Measurements from ENCODE around the gene LAG3.

Gene LAG3

GRCh38 chr12:6820166-6820565, 47.8 kb downstream of the LAG3 start:
- no peak overlapping the region for H3K4me3 ChIP-seq (ENCODE audit: low read depth, low read length)
- no peak for TF ChIP-seq CTCF (IDR thresholded peaks at IDR 0.05; ENCODE audit: low read depth, low read length)
- in situ Hi-C loops (cut with HindIII; ENCODE audit: low sequenced_read_pairs): no loop called here
- no peak for DNase-seq (ENCODE audit: low read depth, low spot score)

- H3K4me3 ChIP-seq (ENCODE audit: low read depth, low read length): peak within 1 kb of the TSS; percentile 52
- no peak for TF ChIP-seq CTCF (IDR thresholded peaks at IDR 0.05; ENCODE audit: low read depth, low read length)
- in situ Hi-C loops (cut with HindIII; ENCODE audit: low sequenced_read_pairs): no loop called here
- peak; percentile 60 for DNase-seq (ENCODE audit: low read depth, low spot score)
Measured at GRCh38 chr12:6821591-6822425, 49.5 kb downstream of the LAG3 start, which contains the start of gene GPR162. Gene GPR162 (plus strand): TSS chr12:6821821. CDS start chr12:6823899, 2,078 bp downstream.

DNA sequence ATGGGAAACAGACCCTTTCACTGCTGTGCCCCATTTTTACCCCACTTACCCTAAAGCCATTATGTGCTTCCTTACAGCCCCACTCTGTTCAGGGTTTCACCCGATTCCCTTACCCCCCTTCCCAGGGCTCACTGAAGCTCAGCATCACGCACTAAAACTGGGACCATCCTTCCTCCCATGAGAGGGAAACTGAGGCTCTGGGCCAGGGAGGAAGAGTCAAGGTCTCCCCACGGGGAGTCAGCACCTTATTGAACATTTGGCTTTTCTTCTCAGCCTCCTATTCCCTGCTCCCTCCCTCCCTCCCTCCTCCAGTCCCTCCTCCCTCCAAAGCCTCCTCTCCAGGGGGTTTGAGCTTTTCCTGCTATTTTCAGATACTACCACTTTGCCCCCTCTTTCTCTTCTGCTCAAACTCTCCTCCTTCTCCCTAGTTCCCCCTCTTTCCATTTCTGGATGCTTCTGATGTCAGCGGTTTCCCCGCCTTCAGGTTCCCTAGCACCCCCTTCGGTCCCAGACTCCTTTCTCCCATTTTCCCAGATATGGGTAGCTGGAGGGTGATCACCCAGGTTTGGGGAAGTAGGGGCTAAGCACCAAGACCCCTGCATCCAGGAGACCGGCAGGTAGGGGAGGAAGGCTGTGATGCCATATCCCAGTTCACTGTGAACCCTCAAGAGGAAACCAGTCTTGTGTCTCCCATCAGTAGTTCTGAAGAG, 50.3 kb downstream of the LAG3 start:
- no peak for DNase-seq (ENCODE audit: low read depth, low spot score)
- in situ Hi-C loops (cut with HindIII; ENCODE audit: low sequenced_read_pairs): no loop called here
- no peak for TF ChIP-seq CTCF (IDR thresholded peaks at IDR 0.05; ENCODE audit: low read depth, low read length)
- peak overlapping the region; percentile 52 for H3K4me3 ChIP-seq (ENCODE audit: low read depth, low read length)

- in situ Hi-C loops (cut with HindIII; ENCODE audit: low sequenced_read_pairs): no loop called here
- no peak overlapping the region for H3K4me3 ChIP-seq (ENCODE audit: low read depth, low read length)
- DNase-seq (ENCODE audit: low read depth, low spot score): no peak
- TF ChIP-seq CTCF (IDR thresholded peaks at IDR 0.05; ENCODE audit: low read depth, low read length): no peak
Measured at GRCh38 chr12:6823182-6824084, 51.1 kb downstream of the LAG3 start.

- no peak for TF ChIP-seq CTCF (IDR thresholded peaks at IDR 0.05; ENCODE audit: low read depth, low read length)
Measured at GRCh38 chr12:6824085-6824775, 51.9 kb downstream of the LAG3 start.

More at GRCh38 chr12:6824085-6824775, 51.9 kb downstream of the LAG3 start:
- DNase-seq (ENCODE audit: low read depth, low spot score): no peak
- H3K4me3 ChIP-seq (ENCODE audit: low read depth, low read length): no peak overlapping the region
- in situ Hi-C loops (cut with HindIII; ENCODE audit: low sequenced_read_pairs): no loop called here

Data from astrocyte of the spinal cord (primary cell).